ENCODE measurements around the gene AASDH. TPM values are rescaled to one million over a fixed set of nuclear protein-coding genes. Genes with fewer than 3 reads are reported as not detected.

Gene AASDH
- total and polyA plus RNA-seq, 4 donors: 2.7 to 13.3 (median 9.1) TPM

- no peak overlapping the region for H3K27ac ChIP-seq (ENCODE audit: low read depth in 1 of 2, low read length in 2 of 2)
- DNase-seq (ENCODE audit: low spot score): no peak
These were observed 11.8 kb downstream of the AASDH start for GRCh38 chr4:56375458-56375857.

More at GRCh38 chr4:56375458-56375857, 11.8 kb downstream of the AASDH start:
- H3K4me3 ChIP-seq (ENCODE audit: low read depth in 1 of 3, low read length in 3 of 3): no peak overlapping the region
- WGBS: 86% methylated on average over 2 of the region's 2 CpGs
- H3K4me1 ChIP-seq (ENCODE audit: control insufficient read depth in 4 of 4, insufficient read depth in 4 of 4, low read length in 3 of 4): no peaks in the 10 kb centered on the region
- H3K9ac ChIP-seq (ENCODE audit: low read depth in 1 of 2, low read length in 2 of 2): no peak overlapping the region
- H3K9me3 ChIP-seq (ENCODE audit: control insufficient read depth in 4 of 4, low read length in 3 of 4): no peaks in the 10 kb centered on the region
- no peaks in the 10 kb centered on the region for H3K27me3 ChIP-seq (ENCODE audit: control insufficient read depth in 4 of 4, insufficient read depth in 4 of 4, low read length in 3 of 4)
- no peak for TF ChIP-seq RXRA (IDR thresholded peaks at IDR 0.05)
- TF ChIP-seq TAF1 (conservative IDR thresholded peaks at IDR 0.05): no peak
- TF ChIP-seq EGR1 (IDR thresholded peaks at IDR 0.05; ENCODE audit: low read depth in 2 of 2): no peak
- TF ChIP-seq, protein P1, sequence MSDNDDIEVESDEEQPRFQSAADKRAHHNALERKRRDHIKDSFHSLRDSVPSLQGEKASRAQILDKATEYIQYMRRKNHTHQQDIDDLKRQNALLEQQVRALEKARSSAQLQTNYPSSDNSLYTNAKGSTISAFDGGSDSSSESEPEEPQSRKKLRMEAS (IDR thresholded peaks at IDR 0.05): no peak
- no peak for TF ChIP-seq NR2F2 (IDR thresholded peaks at IDR 0.05)
- no peak for TF ChIP-seq CTCF (IDR thresholded peaks at IDR 0.05; ENCODE audit: low read depth, low read length, missing input control)
- no peak for TF ChIP-seq ZBTB33 (IDR thresholded peaks at IDR 0.05)
- TF ChIP-seq GABPA (IDR thresholded peaks at IDR 0.05 in 1 of 2, conservative IDR thresholded peaks at IDR 0.05 in 1 of 2): no peak
- TF ChIP-seq, protein P2, sequence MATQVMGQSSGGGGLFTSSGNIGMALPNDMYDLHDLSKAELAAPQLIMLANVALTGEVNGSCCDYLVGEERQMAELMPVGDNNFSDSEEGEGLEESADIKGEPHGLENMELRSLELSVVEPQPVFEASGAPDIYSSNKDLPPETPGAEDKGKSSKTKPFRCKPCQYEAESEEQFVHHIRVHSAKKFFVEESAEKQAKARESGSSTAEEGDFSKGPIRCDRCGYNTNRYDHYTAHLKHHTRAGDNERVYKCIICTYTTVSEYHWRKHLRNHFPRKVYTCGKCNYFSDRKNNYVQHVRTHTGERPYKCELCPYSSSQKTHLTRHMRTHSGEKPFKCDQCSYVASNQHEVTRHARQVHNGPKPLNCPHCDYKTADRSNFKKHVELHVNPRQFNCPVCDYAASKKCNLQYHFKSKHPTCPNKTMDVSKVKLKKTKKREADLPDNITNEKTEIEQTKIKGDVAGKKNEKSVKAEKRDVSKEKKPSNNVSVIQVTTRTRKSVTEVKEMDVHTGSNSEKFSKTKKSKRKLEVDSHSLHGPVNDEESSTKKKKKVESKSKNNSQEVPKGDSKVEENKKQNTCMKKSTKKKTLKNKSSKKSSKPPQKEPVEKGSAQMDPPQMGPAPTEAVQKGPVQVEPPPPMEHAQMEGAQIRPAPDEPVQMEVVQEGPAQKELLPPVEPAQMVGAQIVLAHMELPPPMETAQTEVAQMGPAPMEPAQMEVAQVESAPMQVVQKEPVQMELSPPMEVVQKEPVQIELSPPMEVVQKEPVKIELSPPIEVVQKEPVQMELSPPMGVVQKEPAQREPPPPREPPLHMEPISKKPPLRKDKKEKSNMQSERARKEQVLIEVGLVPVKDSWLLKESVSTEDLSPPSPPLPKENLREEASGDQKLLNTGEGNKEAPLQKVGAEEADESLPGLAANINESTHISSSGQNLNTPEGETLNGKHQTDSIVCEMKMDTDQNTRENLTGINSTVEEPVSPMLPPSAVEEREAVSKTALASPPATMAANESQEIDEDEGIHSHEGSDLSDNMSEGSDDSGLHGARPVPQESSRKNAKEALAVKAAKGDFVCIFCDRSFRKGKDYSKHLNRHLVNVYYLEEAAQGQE (IDR thresholded peaks at IDR 0.05): no peak
- no peak for TF ChIP-seq HNF4G (IDR thresholded peaks at IDR 0.05)
- TF ChIP-seq FOXA1 (IDR thresholded peaks at IDR 0.05): no peak
- TF ChIP-seq JUND (IDR thresholded peaks at IDR 0.05): no peak
- peaks cover 0 to 13% (median 3%) of the 10 kb centered on the region in 4 donors for H3K36me3 ChIP-seq (ENCODE audit: control insufficient read depth in 4 of 4, insufficient read depth in 3 of 4, low read depth in 1 of 4, low read length in 3 of 4)
